Activated CD4-positive, CD25-positive, alpha-beta regulatory T cell treated with anti-CD3 and anti-CD28 coated beads, Interleukin-2, amount 50 U/mL, for 24 hours (primary cell): ENCODE results near the gene RAPGEF2.
"Not testable (repeated sequence)": the region's sequence is repeated elsewhere in the genome, so short reads cannot be mapped to it uniquely, and the experiment has no call there.

Source experiments
- ATAC-seq, 2 donors: fragments of 150-1000 bp; cut with Tn5 transposase; one replicate each; pipeline ENCODE4 v1.10.0; 2021; ENCODE audit warnings: mild to moderate bottlenecking in 1 of 2, moderate library complexity in 1 of 2

Gene RAPGEF2

DNA sequence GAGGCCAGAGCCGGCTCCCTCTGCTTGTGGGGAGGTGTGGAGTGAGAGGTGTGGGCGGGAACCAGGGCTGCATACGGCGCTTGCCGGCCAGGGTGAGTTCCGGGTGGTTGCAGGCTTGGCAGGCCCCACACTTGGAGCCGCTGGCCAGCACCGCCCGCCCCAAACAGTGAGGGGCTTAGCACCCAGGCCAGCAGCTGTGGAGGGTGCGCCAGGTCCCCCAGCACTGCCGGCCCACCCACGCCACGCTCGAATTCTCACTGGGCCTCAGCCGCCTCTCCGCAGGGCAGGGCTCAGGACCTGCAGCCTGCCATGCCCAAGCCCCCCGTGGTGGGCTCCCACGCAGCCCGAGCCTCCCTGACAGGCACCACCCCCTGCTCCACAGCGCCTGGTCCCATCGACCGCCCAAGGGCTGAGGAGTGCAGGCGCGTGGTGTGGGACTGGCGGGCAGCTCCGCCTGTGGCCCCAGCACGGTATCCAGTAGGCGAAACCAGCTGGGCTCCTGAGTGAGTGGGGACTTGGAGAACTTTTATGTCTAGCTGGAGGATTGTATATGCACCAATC lies 275.3 kb downstream of the RAPGEF2 start:
- no peak for ATAC-seq

DNA sequence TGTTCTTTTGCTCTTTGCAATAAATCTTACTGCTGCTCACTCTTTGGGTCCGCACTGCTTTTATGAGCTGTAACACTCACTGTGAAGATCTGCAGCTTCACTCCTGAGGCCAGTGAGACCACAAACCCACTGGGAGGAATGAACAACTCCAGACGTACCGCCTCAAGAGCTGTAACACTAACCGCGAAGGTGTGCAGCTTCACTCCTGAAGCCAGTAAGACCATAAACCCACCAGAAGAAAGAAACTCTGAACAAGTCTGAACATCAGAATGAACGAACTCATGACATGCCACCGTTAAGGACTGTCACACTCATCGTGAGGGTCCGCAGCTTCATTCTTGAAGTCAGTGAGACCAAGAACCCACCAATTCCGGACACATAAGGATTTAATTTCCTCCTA lies 276.2 kb downstream of the RAPGEF2 start:
- ATAC-seq = not testable (repeated sequence)

GRCh38 chr4:159379836-159380235 lies 277.0 kb downstream of the RAPGEF2 start:
- ATAC-seq = no peak

DNA sequence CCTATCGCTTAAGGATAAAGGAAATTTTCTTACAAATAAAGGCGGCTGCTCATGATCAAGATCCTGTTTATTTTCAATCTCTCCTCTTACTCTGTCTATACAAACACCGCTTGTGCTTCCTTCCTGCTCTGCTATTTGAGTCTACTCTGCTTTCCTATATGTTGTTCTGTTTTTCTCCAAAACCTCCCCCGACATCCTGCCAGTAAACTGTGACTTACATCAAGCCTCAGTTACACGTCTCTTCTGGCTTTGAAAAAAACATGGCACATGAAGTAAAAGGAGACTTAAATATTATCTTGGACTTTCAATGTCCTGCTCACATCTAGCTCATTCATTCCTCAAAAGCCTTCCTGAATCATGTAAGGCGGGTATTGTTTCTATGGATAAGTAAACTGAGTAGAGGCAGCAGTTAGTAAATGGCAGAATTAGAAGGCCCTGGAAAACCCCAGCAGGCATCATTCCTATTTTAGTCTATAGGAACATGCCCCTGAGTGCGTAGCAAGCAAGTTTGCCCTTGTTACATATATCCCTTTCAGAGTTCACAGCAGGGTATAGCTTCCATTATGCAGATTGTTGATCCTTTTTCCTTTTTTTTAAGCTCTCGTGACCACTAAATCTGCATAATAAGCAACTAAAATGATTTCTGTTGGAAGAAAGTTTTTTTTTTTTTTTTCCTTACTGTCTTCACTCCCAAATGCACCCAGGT lies 280.1 kb downstream of the RAPGEF2 start:
- no peak for ATAC-seq

GRCh38 chr4:159383562-159383931 lies 280.7 kb downstream of the RAPGEF2 start:
- ATAC-seq = no peak

DNA sequence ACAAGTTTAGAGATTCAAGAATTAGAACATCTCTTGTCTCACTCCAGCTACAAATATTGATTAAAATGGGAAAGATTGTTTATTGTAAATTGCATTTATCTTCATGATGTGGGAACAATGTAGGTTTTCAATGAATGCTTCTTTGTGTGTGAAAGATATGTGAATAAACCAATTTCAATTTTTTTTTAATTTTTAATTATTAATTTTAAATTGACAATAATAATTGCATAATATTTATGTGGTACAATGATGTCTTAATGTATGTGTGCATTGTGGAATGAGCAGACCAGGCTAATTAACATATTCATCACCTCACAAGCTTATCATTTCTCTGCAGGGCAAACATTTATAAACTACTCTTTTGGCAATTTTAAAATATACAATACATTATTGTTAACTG lies 281.1 kb downstream of the RAPGEF2 start:
- no peak for ATAC-seq

GRCh38 chr4:159384632-159385031 lies 281.8 kb downstream of the RAPGEF2 start:
- no peak for ATAC-seq

DNA sequence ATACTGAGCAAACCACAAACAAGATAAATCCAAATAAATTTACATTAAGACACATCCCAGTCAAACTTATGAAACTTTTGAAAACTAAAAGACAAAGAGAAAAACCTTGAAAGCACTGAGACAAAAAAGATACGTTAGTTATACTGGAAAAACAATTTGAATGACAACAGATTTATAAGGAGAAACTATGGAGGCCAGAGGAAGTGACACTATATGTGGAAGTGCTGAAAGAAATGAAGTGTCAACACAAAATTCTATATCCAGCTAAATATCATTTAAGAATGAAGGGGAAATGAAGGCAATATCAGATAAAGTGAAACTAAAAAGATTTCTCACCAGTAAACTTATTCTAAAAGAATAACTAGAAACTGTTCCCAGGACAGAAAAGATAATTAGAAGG lies 283.7 kb downstream of the RAPGEF2 start:
- ATAC-seq = no peak

- no peak for ATAC-seq
Measured at GRCh38 chr4:159389756-159390155, 286.9 kb downstream of the RAPGEF2 start.

DNA sequence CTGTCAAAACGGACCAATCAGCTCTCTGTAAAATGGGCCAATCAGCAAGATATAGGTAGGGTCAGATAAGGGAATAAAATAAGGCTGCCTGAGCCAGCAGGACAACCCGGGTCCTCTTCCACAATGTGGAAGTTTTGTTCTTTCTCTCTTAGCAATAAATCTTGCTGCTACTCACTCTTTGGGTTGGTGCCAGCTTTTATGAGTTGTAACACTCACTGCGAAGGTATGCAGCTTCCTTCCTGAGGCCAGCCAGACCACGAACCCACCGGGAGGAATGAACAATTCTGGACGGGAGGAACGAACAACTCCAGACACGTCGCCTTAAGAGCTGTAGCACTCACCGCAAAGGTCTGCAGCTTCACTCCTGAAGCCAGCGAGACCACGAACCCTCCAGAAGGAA lies 287.8 kb downstream of the RAPGEF2 start:
- no peak for ATAC-seq

DNA sequence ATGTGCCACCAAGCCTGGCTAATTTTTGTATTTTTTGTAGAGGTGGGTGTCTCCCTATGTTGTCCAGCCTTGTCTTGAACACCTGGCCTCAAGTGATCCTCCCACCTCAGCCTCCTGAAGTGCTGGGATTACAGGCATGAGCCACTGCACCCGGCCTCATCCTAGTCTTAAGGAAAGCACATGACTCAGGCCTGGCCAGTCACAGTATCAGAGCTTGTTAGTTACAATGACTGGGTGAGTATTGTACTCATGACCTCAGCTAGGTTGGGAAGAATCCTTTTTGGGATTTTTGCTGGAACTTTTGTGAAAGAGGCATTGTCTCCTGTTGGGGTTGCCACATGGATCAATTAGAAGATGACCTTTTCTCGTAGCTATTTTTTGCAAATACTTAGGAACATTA lies 292.8 kb downstream of the RAPGEF2 start:
- no peak for ATAC-seq

DNA sequence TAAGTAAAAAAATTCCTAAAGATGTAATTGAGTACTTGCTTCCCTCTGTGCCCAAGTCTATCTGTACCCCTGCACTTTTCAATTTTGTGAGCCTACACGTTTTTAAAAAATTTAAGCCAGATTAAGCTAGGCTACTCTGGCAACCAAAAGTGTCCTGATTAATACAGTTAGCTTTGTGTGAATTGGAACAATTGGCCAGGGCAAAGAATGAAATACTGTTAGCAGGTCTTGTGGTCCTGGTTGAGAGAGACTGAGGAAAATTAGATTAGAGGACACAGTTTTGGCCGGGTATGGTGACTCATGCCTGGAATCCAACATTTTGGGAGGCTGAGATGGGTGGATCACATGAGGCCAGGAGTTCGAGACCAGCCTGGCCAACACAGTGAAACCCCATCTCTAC lies 293.3 kb downstream of the RAPGEF2 start:
- no peak for ATAC-seq

DNA sequence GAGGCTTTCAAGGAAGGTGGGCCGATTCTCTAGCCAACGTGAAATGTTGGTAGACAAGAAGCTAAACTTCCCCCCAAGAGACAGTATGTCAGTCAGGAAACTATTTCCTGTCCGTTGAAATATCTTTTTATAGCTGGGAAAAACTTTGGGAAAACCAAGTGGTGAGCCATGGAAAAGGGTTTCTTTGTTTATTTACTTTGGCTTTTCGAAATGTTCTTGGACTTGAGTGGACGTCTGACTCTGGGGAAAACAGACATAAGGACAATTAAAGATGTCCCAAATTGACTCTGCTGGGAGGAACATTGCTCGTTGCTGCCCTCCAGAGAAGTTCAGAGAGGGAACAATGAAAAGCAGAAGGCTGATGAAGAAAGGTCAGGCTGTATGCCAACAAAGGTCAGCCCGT lies 295.4 kb downstream of the RAPGEF2 start:
- ATAC-seq = no peak

GRCh38 chr4:159400558-159401225 lies 297.8 kb downstream of the RAPGEF2 start:
- no peak for ATAC-seq

DNA sequence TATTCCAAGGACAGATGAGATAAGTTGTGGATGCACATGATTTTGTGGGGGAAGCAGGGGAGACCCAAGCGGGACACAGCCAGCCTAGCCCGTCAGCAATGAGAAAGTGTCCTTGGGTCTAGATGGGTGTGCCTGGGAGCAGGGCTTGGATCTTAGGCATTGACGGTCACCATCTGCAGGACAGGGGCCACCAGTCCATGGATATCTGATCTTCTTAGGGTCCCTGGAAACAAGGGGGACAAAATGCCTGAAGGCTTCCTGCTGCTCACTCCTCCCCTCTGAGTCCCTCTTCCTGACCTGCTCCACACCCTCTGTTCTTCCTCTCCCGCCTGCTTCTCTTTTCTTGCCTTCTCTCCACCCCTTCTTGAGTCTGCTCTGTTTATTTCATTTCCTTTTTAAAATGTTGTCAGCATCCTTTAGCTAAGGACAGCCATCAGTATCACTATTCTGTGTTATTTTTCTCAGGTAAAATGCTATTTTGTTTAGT lies 298.4 kb downstream of the RAPGEF2 start:
- ATAC-seq = no peak

DNA sequence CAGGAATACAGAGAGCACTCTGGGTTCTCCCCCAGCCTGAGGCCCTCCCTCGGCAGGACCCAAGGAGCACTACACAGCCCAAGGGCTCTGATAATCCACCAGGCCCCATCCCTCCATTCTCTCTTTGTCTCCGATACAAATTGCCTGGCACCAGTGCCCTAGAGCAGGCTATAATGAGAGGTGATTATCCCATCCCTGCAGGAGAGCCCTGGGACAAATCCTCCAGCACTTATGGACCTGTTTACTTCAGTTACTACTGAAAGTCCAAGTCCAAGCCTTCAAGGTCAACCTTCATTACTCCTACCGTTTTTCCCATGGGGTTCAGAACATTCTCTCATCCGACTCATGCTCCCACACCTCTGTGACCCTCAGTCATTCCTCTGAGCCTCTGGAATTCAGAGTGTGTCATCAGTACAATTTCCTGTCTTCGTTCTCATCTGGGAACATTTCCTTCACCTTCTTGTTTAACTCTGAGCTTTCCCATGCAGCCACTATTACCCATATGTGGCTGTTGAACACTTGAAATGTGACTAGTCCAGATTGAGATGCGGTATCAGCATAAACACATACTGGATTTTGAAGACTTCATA lies 299.0 kb downstream of the RAPGEF2 start:
- ATAC-seq = no peak
